ENCODE measurements around the gene NLRP1.

Gene NLRP1

GRCh38 chr17:5608399-5609112, 24.2 kb upstream of the NLRP1 start:
- Histone ChIP-seq H3K4me1 (ENCODE audit: insufficient read depth, low read length, poor library complexity, severe bottlenecking) (no peaks in the 10 kb centered on the region), H3K9me3 (ENCODE audit: insufficient read depth, low read depth, low read length) (no peaks in the 10 kb centered on the region), H3K4me2 (ENCODE audit: low read depth, low read length, poor library complexity, severe bottlenecking) (no peak overlapping the region), H2AFZ (ENCODE audit: low read length) (no peak overlapping the region), H3K36me3 (ENCODE audit: insufficient read depth, low read length) (no peaks in the 10 kb centered on the region), H3K9ac (ENCODE audit: low read depth, low read length, poor library complexity, severe bottlenecking) (no peak overlapping the region), H3K79me2 (ENCODE audit: insufficient read depth, low read length) (no peaks in the 10 kb centered on the region), H4K20me1 (ENCODE audit: insufficient read depth, low read length, poor library complexity, severe bottlenecking) (no peaks in the 10 kb centered on the region), H3K4me3 (ENCODE audit: low read length, poor library complexity, severe bottlenecking) (no peak overlapping the region), H3K9me2 (replicated peaks; ENCODE audit: low read depth, low read length) (no peaks in the 10 kb centered on the region), H3F3A (ENCODE audit: low read depth) (no peaks in the 10 kb centered on the region), H3K27me3 (ENCODE audit: insufficient read depth, low read length, poor library complexity, severe bottlenecking) (no peaks in the 10 kb centered on the region)
- no peak for TF ChIP-seq EZH2phosphoT487 (IDR thresholded peaks at IDR 0.05; ENCODE audit: borderline replicate concordance)
- no peak for TF ChIP-seq CTCF (conservative IDR thresholded peaks at IDR 0.05; ENCODE audit: low read length)

- Histone ChIP-seq H2AFZ (ENCODE audit: low read length) (no peak overlapping the region), H3F3A (ENCODE audit: low read depth) (no peaks in the 10 kb centered on the region), H3K4me1 (ENCODE audit: insufficient read depth, low read length, poor library complexity, severe bottlenecking) (no peaks in the 10 kb centered on the region), H3K9me3 (ENCODE audit: insufficient read depth, low read depth, low read length) (no peaks in the 10 kb centered on the region), H3K36me3 (ENCODE audit: insufficient read depth, low read length) (no peaks in the 10 kb centered on the region), H3K4me2 (ENCODE audit: low read depth, low read length, poor library complexity, severe bottlenecking) (no peak overlapping the region), H3K4me3 (ENCODE audit: low read length, poor library complexity, severe bottlenecking) (no peak overlapping the region), H3K27me3 (ENCODE audit: insufficient read depth, low read length, poor library complexity, severe bottlenecking) (no peaks in the 10 kb centered on the region), H3K79me2 (ENCODE audit: insufficient read depth, low read length) (no peaks in the 10 kb centered on the region), H4K20me1 (ENCODE audit: insufficient read depth, low read length, poor library complexity, severe bottlenecking) (no peaks in the 10 kb centered on the region), H3K9me2 (replicated peaks; ENCODE audit: low read depth, low read length) (no peaks in the 10 kb centered on the region), H3K9ac (ENCODE audit: low read depth, low read length, poor library complexity, severe bottlenecking) (no peak overlapping the region)
- TF ChIP-seq EZH2phosphoT487 (IDR thresholded peaks at IDR 0.05; ENCODE audit: borderline replicate concordance) (no peak), CTCF (conservative IDR thresholded peaks at IDR 0.05; ENCODE audit: low read length) (no peak)
These were observed 23.6 kb upstream of the NLRP1 start for GRCh38 chr17:5607946-5608345.

- Histone ChIP-seq H3K4me3 (ENCODE audit: low read length, poor library complexity, severe bottlenecking) (no peak overlapping the region), H4K20me1 (ENCODE audit: insufficient read depth, low read length, poor library complexity, severe bottlenecking) (no peaks in the 10 kb centered on the region), H3K9me3 (ENCODE audit: insufficient read depth, low read depth, low read length) (no peaks in the 10 kb centered on the region), H3K79me2 (ENCODE audit: insufficient read depth, low read length) (no peaks in the 10 kb centered on the region), H3K4me1 (ENCODE audit: insufficient read depth, low read length, poor library complexity, severe bottlenecking) (no peaks in the 10 kb centered on the region), H3K9me2 (replicated peaks; ENCODE audit: low read depth, low read length) (no peaks in the 10 kb centered on the region), H3K27me3 (ENCODE audit: insufficient read depth, low read length, poor library complexity, severe bottlenecking) (no peaks in the 10 kb centered on the region), H3F3A (ENCODE audit: low read depth) (no peaks in the 10 kb centered on the region), H3K36me3 (ENCODE audit: insufficient read depth, low read length) (no peaks in the 10 kb centered on the region), H3K9ac (ENCODE audit: low read depth, low read length, poor library complexity, severe bottlenecking) (no peak overlapping the region), H3K4me2 (ENCODE audit: low read depth, low read length, poor library complexity, severe bottlenecking) (no peak overlapping the region), H2AFZ (ENCODE audit: low read length) (no peak overlapping the region)
- TF ChIP-seq EZH2phosphoT487 (IDR thresholded peaks at IDR 0.05; ENCODE audit: borderline replicate concordance) (no peak), CTCF (conservative IDR thresholded peaks at IDR 0.05; ENCODE audit: low read length) (no peak)
These were observed 21.1 kb upstream of the NLRP1 start for GRCh38 chr17:5605452-5605851.

Data from Loucy (cell line).